Fibroblast of pulmonary artery (primary cell): Measurements from ENCODE around the gene SLC35F4.

Experiments used
- DNase-seq: peaks from one replicate; pipeline ENCODE4 v3.0.0-alpha.2; 2010; ENCODE audit warnings: low read depth
- H3K4me3 ChIP-seq: replicated peaks from 2 replicates; pipeline ENCODE4 v1.5.1; 2011; ENCODE audit warnings: low read depth, mild to moderate bottlenecking, control low read depth, low read length, moderate library complexity
- TF ChIP-seq, protein P1 (sequence below): IDR thresholded peaks from 2 replicates; pipeline ENCODE4 v1.5.1; 2011; ENCODE audit warnings: mild to moderate bottlenecking, control low read depth, low read length, inconsistent platforms; ENCODE audit errors: missing control alignments

SLC35F4 gene

DNA sequence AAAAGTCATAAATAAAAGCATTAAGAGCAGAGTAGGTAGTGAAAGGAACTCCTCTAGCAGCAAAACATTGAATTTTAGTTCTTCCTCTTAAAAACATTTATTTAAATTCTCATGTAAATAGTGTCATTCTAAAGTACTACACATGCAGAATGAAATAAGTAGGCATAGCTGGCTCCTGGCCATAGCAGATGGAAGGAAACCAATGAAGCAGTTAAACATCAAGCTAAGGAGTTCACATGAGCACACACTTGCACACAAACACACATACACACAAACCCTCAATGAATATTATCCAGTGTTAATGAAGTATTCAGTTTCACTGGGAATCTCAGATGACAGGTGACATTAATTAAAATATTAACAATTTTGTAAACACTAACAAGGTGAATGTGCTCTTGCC is 69.3 kb downstream of the SLC35F4 start:
- TF ChIP-seq, protein P1, sequence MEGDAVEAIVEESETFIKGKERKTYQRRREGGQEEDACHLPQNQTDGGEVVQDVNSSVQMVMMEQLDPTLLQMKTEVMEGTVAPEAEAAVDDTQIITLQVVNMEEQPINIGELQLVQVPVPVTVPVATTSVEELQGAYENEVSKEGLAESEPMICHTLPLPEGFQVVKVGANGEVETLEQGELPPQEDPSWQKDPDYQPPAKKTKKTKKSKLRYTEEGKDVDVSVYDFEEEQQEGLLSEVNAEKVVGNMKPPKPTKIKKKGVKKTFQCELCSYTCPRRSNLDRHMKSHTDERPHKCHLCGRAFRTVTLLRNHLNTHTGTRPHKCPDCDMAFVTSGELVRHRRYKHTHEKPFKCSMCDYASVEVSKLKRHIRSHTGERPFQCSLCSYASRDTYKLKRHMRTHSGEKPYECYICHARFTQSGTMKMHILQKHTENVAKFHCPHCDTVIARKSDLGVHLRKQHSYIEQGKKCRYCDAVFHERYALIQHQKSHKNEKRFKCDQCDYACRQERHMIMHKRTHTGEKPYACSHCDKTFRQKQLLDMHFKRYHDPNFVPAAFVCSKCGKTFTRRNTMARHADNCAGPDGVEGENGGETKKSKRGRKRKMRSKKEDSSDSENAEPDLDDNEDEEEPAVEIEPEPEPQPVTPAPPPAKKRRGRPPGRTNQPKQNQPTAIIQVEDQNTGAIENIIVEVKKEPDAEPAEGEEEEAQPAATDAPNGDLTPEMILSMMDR = no peak
- no peak overlapping the region for H3K4me3 ChIP-seq

DNA sequence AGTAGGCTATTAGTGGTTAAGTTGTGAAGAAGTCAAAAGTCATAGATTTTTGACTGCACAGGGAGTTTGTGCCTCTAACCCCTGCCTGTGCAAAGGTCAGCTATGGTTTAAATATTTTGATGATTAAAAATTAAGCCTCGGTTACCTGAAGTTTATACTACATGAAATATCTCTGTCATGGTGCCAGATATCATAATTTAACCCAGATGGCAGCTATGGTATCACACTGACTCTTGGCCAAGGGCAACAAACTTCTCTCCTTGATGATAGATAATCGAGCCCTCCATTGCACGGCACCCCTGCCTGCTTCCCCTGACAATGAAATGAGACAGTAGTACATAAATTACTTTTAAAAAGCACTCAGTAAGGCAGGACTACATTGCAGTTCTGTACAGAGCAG is 80.8 kb downstream of the SLC35F4 start:
- TF ChIP-seq, protein P1 = no peak
- no peak overlapping the region for H3K4me3 ChIP-seq
- no peak for DNase-seq

More for the DNA sequence above, 69.3 kb downstream of the SLC35F4 start:
- no peak for DNase-seq

DNA sequence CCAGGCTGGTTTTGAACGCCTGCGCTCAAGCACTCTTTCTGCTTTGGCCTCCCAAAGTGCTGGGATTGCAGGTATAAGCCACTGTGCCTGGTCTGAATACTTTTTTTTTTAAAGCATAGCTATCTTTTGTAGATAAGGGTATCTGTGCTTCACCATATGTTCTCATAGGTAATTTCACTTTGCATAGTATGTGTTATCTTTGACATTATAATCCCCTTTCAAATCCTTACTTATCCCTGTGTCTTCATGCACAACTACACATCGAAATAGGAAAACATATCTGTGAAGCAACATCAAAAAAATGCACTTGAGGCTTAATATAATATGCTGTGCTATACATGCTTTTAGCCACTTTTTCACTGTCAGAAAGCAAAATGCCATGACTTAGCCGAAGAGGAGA is 94.1 kb downstream of the SLC35F4 start:
- TF ChIP-seq, protein P1 = no peak
- no peak overlapping the region for H3K4me3 ChIP-seq
- no peak for DNase-seq

- TF ChIP-seq, protein P1 = no peak
- no peak for DNase-seq
- no peak overlapping the region for H3K4me3 ChIP-seq
These were observed 95.9 kb downstream of the SLC35F4 start for GRCh38 chr14:57769863-57770523.

GRCh38 chr14:57761800-57762199 is 104.1 kb downstream of the SLC35F4 start:
- H3K4me3 ChIP-seq = no peak overlapping the region
- peak; percentile 4 for DNase-seq
- TF ChIP-seq, protein P1 = no peak

- TF ChIP-seq, protein P1 = no peak
- DNase-seq = no peak
- no peak overlapping the region for H3K4me3 ChIP-seq
These were observed 105.0 kb downstream of the SLC35F4 start for GRCh38 chr14:57760896-57761295.

DNA sequence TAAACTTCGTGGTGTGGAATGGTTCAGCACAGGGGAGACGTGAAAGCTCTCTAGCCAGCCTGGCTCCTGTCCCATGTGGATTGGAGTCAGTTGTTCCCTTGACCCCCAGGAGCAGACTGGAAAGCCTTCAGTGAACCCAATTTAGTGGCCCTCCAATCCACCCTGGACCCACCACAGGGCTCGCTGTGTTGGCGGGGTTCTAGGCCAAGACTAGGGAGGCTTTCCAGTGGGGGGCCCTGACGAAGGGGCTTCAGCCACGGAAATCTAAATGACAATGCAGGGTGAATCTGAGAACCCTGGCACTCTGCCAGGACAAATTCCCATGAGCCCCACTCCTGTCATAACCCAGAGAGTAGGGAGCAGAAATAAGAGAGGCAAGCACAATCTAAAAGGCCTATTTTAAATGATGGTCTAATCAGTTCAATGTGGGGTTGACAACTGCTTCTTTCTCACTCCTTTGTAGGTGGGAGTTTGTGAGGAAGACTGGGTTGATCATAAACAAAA is 110.8 kb downstream of the SLC35F4 start:
- TF ChIP-seq, protein P1 = no peak

More for the DNA sequence above, 110.8 kb downstream of the SLC35F4 start:
- no peak for DNase-seq
- no peak overlapping the region for H3K4me3 ChIP-seq
